ENCODE data around the gene CRTC2.

Gene CRTC2

DNA sequence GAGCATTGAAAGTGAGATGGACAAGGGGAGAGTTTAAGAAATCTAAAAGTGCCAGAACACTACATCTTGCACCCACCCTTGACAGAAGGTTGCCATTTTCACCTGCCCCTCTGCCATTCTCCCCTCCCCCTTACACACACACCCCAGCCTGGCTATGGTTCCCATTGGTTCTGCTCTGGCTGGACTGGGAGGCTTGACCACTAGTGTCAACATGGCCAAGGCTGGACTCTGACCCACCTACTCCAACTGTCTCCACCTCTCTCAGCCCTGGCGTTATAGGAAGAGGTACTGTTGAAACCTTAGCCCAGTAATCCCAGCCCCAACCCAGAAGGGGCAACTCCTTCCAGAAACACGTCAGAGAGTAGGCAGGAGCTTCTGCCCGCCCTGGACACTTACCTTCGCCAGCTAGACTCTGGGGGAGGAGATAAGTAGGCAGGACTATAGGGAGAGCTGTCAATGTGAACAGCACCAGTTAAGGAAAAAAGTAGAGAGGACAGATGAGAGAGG lies 4.5 kb downstream of the CRTC2 start:
- TF ChIP-seq, protein P1, sequence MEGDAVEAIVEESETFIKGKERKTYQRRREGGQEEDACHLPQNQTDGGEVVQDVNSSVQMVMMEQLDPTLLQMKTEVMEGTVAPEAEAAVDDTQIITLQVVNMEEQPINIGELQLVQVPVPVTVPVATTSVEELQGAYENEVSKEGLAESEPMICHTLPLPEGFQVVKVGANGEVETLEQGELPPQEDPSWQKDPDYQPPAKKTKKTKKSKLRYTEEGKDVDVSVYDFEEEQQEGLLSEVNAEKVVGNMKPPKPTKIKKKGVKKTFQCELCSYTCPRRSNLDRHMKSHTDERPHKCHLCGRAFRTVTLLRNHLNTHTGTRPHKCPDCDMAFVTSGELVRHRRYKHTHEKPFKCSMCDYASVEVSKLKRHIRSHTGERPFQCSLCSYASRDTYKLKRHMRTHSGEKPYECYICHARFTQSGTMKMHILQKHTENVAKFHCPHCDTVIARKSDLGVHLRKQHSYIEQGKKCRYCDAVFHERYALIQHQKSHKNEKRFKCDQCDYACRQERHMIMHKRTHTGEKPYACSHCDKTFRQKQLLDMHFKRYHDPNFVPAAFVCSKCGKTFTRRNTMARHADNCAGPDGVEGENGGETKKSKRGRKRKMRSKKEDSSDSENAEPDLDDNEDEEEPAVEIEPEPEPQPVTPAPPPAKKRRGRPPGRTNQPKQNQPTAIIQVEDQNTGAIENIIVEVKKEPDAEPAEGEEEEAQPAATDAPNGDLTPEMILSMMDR (IDR thresholded peaks at IDR 0.05; ENCODE audit: extremely low read depth, insufficient read depth, missing control alignments): no peak
- DNase-seq (ENCODE audit: low spot score): no peak
- in situ Hi-C loops (cut with MboI; ENCODE audit: low pct_unique_long_range_greater_than_20kb, low sequenced_read_pairs, unreplicated experiment): no loop called here

DNA sequence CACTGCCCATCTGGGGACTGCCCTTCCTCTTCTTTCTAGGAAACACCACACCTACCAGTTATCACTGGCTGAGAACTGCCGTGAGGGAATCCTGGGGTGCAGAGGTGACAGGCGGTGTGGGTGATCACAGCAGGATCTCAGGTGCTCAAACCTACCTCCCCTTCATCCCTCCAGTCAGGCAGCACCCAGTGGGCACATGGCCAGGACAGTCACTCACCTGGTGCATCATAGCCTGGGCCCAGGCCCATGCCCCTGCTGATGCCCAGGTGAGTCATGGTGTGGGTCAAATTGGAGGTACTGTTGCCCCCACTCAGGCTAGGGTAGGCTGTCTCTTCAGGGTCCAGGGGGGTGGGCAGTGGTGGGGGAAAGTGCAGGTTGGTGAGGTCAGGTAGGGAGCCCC lies 6.6 kb downstream of the CRTC2 start:
- DNase-seq (ENCODE audit: low spot score): no peak
- TF ChIP-seq, protein P1 (IDR thresholded peaks at IDR 0.05; ENCODE audit: extremely low read depth, insufficient read depth, missing control alignments): no peak
- in situ Hi-C loops (cut with MboI; ENCODE audit: low pct_unique_long_range_greater_than_20kb, low sequenced_read_pairs, unreplicated experiment): no loop called here

DNA sequence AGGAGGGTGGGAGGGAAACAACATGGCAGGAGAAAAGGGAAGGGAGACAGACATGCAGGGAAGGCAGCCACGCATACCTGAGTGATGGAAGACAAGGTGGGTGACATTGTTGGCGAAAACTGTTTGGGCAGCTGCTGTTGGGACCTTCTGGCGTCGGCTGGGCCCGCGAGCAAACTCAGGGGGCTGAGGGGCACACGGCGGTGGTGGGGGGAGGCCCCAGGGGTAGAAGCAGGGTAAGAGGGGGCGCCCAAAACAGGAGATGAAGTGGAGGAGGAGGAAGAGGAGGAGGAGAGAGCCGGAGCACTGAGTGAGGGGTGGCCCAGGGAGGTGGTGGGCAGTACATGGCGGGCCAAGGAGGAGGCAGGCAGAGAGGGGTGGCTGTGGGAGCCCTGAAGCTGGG lies 7.2 kb downstream of the CRTC2 start:
- no peak for DNase-seq (ENCODE audit: low spot score)
- in situ Hi-C loops (cut with MboI; ENCODE audit: low pct_unique_long_range_greater_than_20kb, low sequenced_read_pairs, unreplicated experiment): no loop called here
- TF ChIP-seq, protein P1 (IDR thresholded peaks at IDR 0.05; ENCODE audit: extremely low read depth, insufficient read depth, missing control alignments): no peak

DNA sequence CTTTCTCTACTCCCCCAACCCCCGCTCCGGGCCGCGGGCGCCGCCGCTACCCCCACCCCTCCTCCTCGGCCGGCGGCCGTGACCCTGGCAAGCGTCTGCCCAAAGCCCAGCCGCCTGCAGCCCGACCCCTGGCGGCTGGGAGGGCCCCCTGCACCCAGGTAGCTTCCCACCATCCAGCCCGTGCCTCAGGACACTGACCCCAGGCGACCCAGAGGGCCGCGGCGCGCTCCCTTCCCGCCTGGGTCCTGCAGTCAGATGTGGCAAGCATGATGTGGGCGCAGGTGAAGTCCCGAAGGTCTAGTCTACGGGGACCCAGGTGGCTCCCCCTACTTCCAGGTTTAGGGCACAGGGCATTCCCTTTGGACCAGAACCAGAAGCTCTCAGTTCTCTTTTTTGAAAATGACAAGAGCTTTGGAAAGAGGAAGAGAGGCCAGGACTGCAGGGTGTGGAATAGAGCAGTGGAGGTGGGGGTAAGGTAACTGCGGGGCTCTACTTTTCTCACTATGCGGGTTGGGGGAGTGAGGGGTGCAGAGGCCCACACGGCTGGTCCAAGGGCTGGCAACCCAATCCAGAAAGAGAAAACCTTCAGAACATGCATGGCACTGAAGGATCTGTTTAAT lies 11.7 kb downstream of the CRTC2 start, which contains the start of gene DENND4B:
TSS of gene DENND4B (minus strand) at position 97 of the 620 bp plus-strand sequence. CDS start 2,344 bp downstream, outside the sequence.
- TF ChIP-seq, protein P1 (IDR thresholded peaks at IDR 0.05; ENCODE audit: extremely low read depth, insufficient read depth, missing control alignments): peak; percentile 96
- in situ Hi-C loops (cut with MboI; ENCODE audit: low pct_unique_long_range_greater_than_20kb, low sequenced_read_pairs, unreplicated experiment): no loop called here
- DNase-seq (ENCODE audit: low spot score): peak; percentile 96

DNA sequence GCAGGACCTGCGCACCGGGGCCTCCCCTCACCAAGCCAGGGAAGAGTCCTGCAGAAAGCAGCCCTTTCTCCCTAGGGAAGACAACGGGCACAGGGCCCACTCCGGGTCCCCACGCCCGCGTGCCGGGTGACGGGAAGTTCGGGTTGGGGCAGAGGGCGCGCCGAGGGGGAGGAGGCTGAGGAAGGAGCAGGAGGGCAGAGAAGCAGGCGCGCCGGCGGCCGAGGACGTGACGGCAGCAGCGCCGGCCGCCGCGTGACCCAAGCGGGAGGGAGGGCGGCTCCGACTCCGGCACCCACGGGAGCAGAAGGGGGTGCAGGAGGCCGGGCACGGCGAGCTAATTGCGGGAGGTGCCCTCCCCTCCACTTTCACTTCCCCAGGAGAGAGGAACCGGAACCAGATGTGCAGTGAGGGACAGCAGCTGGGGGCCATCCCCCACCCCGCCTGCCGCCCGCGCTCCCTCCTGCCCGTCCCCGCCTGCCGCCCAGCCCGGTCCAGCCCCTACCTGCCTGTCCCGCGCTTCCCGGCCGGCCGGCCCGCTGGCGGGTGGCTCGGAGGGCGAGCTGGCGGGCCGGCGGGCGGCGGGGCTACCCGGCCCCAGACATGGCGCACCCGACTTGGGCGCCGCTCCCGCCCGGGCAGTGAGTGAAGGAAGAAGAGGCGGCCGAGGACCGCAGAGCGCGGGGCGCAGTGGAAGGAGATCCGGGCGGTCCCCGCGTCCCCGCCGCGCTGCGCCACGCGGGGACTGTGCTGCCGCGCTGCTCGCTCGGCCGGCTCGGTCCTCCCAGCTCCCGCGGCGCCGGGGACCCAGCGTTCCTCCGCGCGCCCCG lies 12.4 kb downstream of the CRTC2 start:
- TF ChIP-seq, protein P1 (IDR thresholded peaks at IDR 0.05; ENCODE audit: extremely low read depth, insufficient read depth, missing control alignments): no peak
- in situ Hi-C loops (cut with MboI; ENCODE audit: low pct_unique_long_range_greater_than_20kb, low sequenced_read_pairs, unreplicated experiment): no loop called here
- peak; percentile 95 for DNase-seq (ENCODE audit: low spot score)

DNA sequence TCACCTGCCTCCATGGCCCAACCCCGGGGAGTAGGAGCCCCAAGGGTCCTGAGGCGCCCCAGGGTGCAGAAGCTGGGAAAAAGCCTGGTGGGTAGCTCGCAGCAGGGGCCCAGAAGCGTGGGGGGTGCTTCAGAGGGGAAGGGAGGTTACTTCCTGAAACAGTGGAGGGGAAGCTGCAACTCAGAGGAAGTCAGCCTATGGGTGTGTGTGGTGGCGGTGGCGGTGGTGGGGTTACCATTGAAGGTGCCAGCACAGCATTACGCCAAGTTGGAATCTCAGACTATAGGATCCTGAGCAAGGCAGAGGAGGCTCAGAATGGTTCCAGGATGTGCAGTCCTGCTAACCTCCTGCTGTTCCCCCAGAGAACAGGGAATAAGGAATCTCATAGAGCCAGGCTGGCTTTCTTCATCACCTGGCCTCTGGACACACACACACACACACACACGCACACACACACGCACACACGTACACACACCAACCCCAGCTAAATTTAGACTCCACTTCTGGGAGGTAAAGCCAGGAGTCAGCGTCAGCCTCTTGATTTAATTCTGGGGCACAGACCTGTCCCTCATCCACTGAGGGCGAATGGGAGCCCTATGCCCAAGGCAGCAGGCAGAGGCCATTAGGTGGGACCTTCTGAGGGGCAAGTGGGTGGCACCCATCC lies 13.1 kb downstream of the CRTC2 start:
- in situ Hi-C loops (cut with MboI; ENCODE audit: low pct_unique_long_range_greater_than_20kb, low sequenced_read_pairs, unreplicated experiment): no loop called here
- DNase-seq (ENCODE audit: low spot score): peak; percentile 81
- TF ChIP-seq, protein P1 (IDR thresholded peaks at IDR 0.05; ENCODE audit: extremely low read depth, insufficient read depth, missing control alignments): no peak

Data from GM13977 (cell line).